ENCODE measurements around the gene GAS7. TPM values are rescaled to one million over a fixed set of nuclear protein-coding genes. Genes with fewer than 3 reads are reported as not detected.

Gene GAS7
- polyA plus RNA-seq, 1 donor (not counting 4 experiments of a cell fraction or from before 2014, with no cell fraction given): 0.10 TPM

DNA sequence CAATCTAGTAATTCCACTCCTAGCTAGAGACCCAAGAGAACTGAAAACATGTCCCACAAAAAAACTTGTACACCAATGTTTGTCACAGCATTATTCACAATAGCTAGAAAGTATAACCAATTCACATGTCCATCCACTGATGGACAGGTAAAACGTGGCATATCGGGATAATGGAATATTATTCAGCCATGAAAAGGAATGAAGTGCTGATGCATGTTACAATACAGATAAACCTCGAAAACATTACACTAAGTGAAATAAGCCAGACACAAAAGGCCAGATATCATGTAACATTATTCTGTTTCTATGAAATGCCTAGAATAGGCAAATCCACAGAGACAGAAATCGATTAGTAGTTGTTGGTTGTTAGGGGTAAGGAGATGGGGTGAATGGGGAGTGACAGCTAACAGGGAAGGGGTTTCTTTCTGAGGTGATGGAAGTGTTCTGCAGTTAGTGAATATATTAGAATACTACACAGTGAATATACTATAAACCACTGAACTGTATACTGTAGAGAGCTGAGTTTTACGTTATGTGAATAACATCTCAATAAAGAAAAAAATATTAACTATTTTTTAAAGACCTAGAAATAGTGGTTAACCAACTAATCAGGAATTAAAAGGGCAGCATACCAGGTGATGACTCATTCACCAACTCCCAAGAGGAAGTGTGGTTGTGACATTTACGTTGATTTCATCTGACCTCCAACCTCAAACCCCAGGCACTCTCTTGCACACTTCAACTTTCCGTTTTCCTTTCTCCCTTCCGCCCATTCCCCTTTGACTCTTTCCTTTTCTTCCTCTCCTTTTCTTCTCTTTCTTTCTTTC, 48.6 kb downstream of the GAS7 start:
- Histone ChIP-seq H2AFZ (ENCODE audit: control insufficient read depth, low read length) (no peak overlapping the region), H3K4me2 (ENCODE audit: control insufficient read depth, extremely low read depth, insufficient read depth, low read depth, low read length) (peak overlapping the region; percentile 12), H3K9ac (ENCODE audit: control insufficient read depth, extremely low read depth, insufficient read depth, low read length) (no peak overlapping the region), H3K27me3 (ENCODE audit: control insufficient read depth, extremely low read depth, insufficient read depth, low read length) (peaks cover 12% of the 10 kb centered on the region), H3K36me3 (ENCODE audit: control insufficient read depth in 2 of 2, extremely low read depth in 1 of 2, insufficient read depth in 2 of 2, low read length in 2 of 2) (no peaks in the 10 kb centered on the region), H3K9me3 (ENCODE audit: control insufficient read depth, low read depth, low read length) (no peaks in the 10 kb centered on the region), H3K4me3 (ENCODE audit: control insufficient read depth in 2 of 3, extremely low read depth in 1 of 3, insufficient read depth in 2 of 3, low read depth in 1 of 3, low read length in 3 of 3) (no peak overlapping the region), H3K79me2 (ENCODE audit: control insufficient read depth, insufficient read depth, low read length) (no peaks in the 10 kb centered on the region), H3K4me1 (ENCODE audit: control insufficient read depth, extremely low read depth, insufficient read depth, low read length) (peaks cover 7% of the 10 kb centered on the region), H3K27ac (ENCODE audit: control insufficient read depth, insufficient read depth, low read length) (no peak overlapping the region), H4K20me1 (ENCODE audit: control insufficient read depth, extremely low read depth, insufficient read depth, low read length) (no peaks in the 10 kb centered on the region), H3K9me1 (ENCODE audit: control insufficient read depth, extremely low read depth, insufficient read depth, low read length) (no peaks in the 10 kb centered on the region)
- FAIRE-seq: peak; percentile 20
- TF ChIP-seq, protein P1, sequence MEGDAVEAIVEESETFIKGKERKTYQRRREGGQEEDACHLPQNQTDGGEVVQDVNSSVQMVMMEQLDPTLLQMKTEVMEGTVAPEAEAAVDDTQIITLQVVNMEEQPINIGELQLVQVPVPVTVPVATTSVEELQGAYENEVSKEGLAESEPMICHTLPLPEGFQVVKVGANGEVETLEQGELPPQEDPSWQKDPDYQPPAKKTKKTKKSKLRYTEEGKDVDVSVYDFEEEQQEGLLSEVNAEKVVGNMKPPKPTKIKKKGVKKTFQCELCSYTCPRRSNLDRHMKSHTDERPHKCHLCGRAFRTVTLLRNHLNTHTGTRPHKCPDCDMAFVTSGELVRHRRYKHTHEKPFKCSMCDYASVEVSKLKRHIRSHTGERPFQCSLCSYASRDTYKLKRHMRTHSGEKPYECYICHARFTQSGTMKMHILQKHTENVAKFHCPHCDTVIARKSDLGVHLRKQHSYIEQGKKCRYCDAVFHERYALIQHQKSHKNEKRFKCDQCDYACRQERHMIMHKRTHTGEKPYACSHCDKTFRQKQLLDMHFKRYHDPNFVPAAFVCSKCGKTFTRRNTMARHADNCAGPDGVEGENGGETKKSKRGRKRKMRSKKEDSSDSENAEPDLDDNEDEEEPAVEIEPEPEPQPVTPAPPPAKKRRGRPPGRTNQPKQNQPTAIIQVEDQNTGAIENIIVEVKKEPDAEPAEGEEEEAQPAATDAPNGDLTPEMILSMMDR (optimal IDR thresholded peaks at IDR 0.05 in 1 of 3, IDR thresholded peaks at IDR 0.05 in 1 of 3, conservative IDR thresholded peaks at IDR 0.05 in 1 of 3; ENCODE audit: extremely low read depth in 1 of 3, insufficient read depth in 2 of 3, low read length in 3 of 3): no peak
- TF ChIP-seq EZH2 (IDR thresholded peaks at IDR 0.05; ENCODE audit: low read length): no peak
- dilution Hi-C loops (cut with MboI; ENCODE audit: extremely low pct_ligation_motif_present, low sequenced_read_pairs): no loop called here
- DNase-seq (ENCODE audit: low read depth, low spot score): no peak

DNA sequence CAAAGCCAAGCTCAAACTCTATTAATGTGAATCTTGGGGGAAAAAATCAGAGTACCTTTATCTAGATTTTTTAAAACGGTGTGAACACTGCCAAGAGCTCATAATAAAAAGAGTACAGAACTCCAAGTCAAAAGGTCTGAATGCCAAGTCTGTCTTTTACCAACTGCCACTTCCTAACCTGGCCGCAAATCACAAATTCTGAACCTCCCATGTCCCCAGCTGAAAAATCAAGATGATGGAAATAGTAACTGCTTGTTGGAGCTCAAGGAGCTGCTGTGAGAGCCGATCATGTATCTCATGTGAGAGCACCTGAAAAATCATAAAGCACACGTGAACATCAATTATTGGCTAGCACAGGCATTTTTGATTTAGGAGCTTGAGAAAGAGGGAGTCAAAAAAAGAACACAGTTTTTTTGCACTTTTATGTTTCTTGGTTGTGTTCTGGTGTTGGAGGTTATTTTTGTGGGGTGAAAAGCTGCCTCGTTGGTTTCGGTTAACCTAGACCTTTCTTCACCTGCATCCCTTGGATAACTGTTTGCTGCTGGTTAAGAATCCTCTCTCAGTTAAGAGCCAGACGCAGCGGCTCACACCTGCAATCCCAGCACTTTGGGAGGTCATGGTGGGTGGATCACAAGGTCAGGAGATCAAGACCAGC, 50.5 kb downstream of the GAS7 start:
- FAIRE-seq (no peak), DNase-seq (ENCODE audit: low read depth, low spot score) (no peak)
- Histone ChIP-seq H3K27me3 (ENCODE audit: control insufficient read depth, extremely low read depth, insufficient read depth, low read length) (peaks cover 12% of the 10 kb centered on the region), H3K9me1 (ENCODE audit: control insufficient read depth, extremely low read depth, insufficient read depth, low read length) (no peaks in the 10 kb centered on the region), H4K20me1 (ENCODE audit: control insufficient read depth, extremely low read depth, insufficient read depth, low read length) (no peaks in the 10 kb centered on the region), H3K36me3 (ENCODE audit: control insufficient read depth in 2 of 2, extremely low read depth in 1 of 2, insufficient read depth in 2 of 2, low read length in 2 of 2) (no peaks in the 10 kb centered on the region), H3K27ac (ENCODE audit: control insufficient read depth, insufficient read depth, low read length) (no peak overlapping the region), H3K4me1 (ENCODE audit: control insufficient read depth, extremely low read depth, insufficient read depth, low read length) (peaks cover 7% of the 10 kb centered on the region), H3K4me2 (ENCODE audit: control insufficient read depth, extremely low read depth, insufficient read depth, low read depth, low read length) (no peak overlapping the region), H3K9ac (ENCODE audit: control insufficient read depth, extremely low read depth, insufficient read depth, low read length) (no peak overlapping the region), H3K79me2 (ENCODE audit: control insufficient read depth, insufficient read depth, low read length) (no peaks in the 10 kb centered on the region), H2AFZ (ENCODE audit: control insufficient read depth, low read length) (no peak overlapping the region), H3K9me3 (ENCODE audit: control insufficient read depth, low read depth, low read length) (no peaks in the 10 kb centered on the region), H3K4me3 (ENCODE audit: control insufficient read depth in 2 of 3, extremely low read depth in 1 of 3, insufficient read depth in 2 of 3, low read depth in 1 of 3, low read length in 3 of 3) (no peak overlapping the region)
- no peak for TF ChIP-seq EZH2 (IDR thresholded peaks at IDR 0.05; ENCODE audit: low read length)
- TF ChIP-seq, protein P1 (optimal IDR thresholded peaks at IDR 0.05 in 1 of 3, IDR thresholded peaks at IDR 0.05 in 1 of 3, conservative IDR thresholded peaks at IDR 0.05 in 1 of 3; ENCODE audit: extremely low read depth in 1 of 3, insufficient read depth in 2 of 3, low read length in 3 of 3): no peak
- dilution Hi-C loops (cut with MboI; ENCODE audit: extremely low pct_ligation_motif_present, low sequenced_read_pairs): no loop called here

Measured in keratinocyte (primary cell).